HG03039 (cell line): ENCODE data around the gene UBTD1.
A peak's percentile ranks its signal among the peaks of the same experiment; 100 is the strongest.

Experiments
- ATAC-seq: cut with Tn5 transposase; IDR thresholded peaks from one replicate; pipeline ENCODE4 v1.9.1; 2021; ENCODE audit warnings: mild to moderate bottlenecking, moderate library complexity; ENCODE audit not compliant: unreplicated experiment

UBTD1 gene

GRCh38 chr10:97481071-97481470 is 17.7 kb upstream of the UBTD1 start:
- ATAC-seq: no peak

DNA sequence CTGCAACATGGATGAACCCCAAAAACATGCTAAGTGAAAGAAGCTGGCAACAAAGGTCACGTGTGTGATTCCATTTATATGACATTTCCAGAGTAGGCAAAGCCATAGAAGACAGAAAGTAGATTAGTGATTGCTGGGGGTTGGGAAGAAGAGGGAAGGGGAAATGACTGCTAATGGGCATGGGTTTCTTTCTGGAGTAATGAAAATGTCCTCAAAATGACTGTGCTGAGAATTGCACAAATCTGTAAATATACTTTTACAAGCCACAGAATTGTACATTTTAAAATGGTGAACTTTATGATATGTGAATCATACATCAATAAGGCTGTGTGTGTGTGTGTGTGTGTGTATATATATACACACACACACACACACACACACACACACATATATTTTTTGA is 16.3 kb upstream of the UBTD1 start:
- no peak for ATAC-seq

DNA sequence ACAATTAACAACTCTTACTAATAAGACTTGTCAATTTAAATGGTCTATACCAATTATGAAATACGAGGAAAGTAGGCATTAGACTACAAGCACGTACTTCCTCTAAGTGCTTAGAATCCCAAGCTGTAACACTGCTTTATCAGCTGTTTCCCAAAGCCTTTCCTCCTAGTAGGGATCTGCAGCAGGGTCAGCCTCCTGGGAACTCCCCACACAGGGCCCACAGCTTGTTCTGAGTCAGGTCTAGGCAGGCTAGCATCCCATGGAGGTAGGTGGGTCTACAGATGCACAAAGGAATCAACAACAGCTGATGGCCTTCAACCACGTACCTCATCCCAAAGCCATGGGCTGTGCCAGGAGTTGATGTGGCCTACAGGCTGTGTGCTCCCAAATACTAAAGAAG is 15.2 kb upstream of the UBTD1 start:
- no peak for ATAC-seq

- no peak for ATAC-seq
Measured at GRCh38 chr10:97483921-97484320, 14.8 kb upstream of the UBTD1 start.

GRCh38 chr10:97485647-97486281 is 13.0 kb upstream of the UBTD1 start:
- ATAC-seq: no peak

DNA sequence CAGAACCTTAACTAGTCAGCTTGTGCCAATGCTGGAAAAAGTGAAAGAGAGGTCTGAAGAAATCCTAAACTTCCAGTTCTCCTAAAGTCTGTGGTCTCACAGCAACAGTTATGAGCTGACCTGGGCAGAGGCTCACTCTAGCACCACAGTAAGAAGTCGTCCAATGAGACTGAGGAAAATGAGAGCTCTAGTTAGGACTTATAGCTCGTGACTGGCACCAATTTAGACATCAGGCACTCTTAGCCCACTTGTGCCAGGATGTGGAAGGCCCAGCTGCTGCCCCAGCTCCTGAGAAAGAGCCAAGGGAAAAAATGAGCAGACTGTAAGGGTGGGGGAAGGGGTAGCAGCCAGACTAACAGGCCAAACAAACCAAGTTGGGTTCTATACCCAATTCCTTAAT is 8.1 kb upstream of the UBTD1 start:
- no peak for ATAC-seq

DNA sequence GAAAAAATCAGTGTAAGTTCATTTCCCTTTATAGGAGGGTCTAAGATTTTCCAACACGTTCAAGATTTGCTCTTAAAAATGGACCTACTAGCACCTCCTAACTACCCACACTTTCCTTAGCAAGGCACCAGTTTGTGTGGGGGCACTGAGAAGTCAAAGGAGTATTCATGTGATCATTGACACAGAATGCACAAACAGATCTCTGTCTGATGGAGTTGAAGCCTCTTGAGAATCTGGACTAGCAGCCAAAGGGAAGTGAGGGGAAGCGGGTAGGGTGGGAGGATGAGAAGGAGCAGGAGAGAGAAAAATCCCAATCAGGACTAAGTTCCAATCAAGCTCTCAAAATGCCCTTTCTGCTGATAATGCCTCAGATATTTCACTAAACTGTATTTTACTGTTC is 4.6 kb upstream of the UBTD1 start:
- no peak for ATAC-seq

- no peak for ATAC-seq
Measured at GRCh38 chr10:97494863-97495506, 3.7 kb upstream of the UBTD1 start.

- ATAC-seq: no peak
Measured at GRCh38 chr10:97497572-97498075, 1.1 kb upstream of the UBTD1 start.

DNA sequence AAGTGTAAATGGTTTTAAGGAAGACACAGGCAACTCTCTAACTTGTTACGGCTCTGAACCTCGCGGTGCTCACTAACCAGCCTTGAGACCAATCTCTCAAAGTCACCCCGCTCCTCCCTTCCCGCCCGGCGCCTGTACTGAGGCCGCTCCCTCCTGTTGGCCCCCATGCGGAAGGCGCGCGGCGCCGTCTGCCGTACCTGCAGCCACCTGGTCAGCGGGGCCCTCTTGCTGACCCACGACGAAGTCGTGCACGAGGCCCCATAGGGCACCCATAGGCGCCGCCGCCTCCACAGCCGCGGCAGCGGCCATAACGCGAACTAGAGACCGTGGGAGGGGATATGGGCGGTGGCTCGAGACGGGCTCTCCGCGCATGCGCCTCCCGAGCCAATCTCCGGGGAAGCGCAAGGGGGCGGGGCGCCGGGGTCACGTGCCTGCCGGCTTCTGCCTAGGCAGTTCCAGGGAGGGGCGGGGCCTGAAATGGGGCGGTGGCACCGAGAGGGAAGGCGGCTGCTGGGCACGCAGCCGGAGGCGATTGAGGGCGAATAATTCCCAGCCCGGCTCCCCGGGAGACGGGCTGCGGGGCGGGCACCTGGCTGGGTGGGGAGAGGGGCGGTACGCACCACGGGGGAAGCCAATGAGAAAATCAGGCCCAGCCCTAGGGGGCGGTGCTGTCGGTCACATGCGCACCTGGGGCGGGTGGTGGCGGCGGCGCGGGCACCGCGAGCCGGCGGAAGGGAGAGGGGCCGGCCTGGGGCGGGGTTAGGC is 466 bp upstream of the UBTD1 start, which contains the start of gene MMS19:
TSS of gene MMS19 (minus strand) at position 347 of the 765 bp plus-strand sequence. CDS start at position 309, 38 bp downstream.
- ATAC-seq: peak; percentile 94

GRCh38 chr10:97499561-97500296 is 1.0 kb downstream of the UBTD1 start:
- no peak for ATAC-seq

GRCh38 chr10:97500297-97500575 is 1.5 kb downstream of the UBTD1 start:
- ATAC-seq: no peak

DNA sequence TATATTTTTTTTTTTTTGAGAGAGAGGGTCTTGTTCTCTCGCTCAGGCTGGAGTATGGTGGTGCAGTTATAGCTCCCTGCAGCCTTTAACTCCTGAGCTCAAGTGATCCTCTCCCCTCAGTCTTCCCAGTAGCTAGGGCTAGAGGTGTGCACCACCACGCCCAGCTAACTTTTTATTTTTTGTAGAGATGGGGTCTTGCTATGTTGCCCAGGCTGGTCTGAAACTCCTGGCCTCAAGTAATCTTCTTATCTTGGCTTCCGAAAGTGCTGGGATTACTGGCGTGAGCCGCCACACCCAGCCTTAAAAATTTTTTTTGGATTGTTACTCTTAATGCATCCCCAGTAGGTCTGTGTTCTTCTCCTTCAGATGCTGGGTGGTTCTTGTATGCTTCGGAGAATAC is 4.2 kb downstream of the UBTD1 start:
- ATAC-seq: no peak

DNA sequence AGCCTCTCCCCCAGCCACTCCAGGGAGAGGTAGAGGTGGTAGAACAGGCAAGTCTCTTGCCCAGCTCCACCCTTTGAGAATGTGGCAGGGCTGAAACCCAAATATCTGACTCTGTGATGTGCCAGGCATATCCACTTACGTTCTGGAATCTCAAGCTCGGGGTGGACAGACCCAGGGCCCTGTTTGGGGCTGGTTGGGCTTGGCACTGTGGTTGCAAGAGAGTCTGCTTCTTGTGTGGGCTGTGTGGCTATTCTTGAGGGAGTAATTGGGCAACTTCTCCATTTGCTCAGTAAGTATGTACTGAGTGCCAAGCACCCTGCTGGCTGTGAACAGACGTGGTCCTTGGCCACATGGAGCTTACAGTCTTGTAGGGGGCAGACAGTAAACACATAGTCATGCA is 4.7 kb downstream of the UBTD1 start:
- ATAC-seq: no peak

GRCh38 chr10:97505152-97505551 is 6.4 kb downstream of the UBTD1 start:
- no peak for ATAC-seq

DNA sequence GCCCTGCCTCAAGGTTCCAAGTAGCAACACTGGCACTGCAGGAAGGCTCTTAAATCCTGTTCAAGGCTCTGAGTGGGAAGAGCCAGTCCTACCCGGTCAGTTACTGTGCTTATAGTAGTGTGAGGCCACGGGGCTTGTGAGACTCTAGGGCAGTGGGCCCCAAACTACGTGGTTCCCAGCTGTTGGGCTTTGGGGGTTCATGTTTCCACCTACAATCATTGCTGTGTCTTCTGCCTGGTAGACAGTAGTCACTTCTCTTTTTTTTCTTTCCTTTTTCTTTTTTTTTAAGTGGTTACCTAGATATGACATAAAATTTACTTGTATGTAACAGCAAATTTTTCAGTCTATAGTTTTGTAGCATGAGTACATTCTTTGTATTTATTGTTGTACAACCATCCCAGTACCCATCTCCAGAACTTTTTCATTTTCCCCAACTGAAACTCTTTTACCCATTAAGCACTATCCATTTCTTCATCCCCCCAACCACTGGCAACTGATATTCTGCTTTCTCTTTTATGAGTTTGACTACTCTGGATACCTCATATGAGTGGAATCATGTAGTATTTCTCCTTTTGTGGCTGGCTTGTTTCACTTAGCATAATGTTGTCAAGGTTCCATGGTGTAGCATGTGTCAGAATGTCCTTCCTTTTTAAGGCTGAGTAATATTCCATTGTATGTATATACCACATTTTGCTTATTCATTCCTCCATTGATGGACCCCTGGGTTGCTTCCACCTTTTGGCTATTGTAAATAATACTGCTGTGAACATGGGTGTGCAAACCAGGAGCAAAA is 7.7 kb downstream of the UBTD1 start:
- ATAC-seq: no peak

DNA sequence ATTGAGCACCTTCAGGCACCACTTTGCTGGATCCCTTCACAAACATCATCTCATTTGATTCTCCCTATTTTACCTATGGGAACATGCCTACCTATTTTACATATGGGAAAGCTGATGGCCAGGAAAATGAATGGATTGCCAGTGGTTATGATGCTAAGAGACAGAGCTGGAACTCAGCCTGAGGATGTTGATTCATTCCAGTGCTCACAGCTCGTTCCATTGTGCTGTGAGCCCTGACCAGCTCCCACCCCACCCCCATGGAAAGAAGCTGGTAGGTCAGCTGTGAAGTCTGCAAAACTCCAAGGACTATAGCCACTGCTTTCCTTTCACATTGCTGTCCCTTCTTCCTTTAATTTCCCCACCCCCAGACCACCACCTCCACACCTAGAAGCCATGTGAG is 9.6 kb downstream of the UBTD1 start:
- ATAC-seq: no peak

DNA sequence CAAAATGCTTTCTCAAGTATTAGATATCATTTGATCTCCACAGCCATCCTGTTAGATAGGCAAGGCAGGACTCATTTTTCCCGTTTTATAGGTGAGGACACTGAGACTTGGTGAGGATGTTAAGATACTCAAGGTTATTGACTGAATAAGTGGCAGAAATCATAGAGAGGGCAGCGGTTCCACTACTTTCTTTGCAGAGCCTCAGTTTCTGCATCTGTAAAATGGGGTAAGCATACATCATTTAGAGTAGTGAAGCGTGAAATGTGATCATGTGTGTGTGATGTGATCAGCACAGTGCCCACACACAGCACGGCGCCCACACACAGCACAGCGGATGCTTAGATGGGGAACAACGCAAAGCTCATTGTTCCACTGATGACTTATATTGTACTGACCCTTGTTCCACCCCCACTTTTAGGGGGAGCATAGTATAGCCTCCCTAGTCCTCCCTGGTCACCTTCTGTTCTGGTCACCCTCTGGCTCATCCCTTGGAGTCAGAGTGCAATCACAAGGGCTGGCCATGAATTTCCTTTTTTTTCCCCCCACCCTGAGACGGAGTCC is 10.5 kb downstream of the UBTD1 start:
- no peak for ATAC-seq

- no peak for ATAC-seq
Measured at GRCh38 chr10:97510686-97511085, 12.0 kb downstream of the UBTD1 start.

GRCh38 chr10:97511711-97512440 is 13.2 kb downstream of the UBTD1 start:
- no peak for ATAC-seq
